Calu3 (cell line): ENCODE measurements around the gene NKX1-2. TPM values are rescaled to one million over a fixed set of nuclear protein-coding genes. Genes with fewer than 3 reads are reported as not detected.

Experiments
- BruUV-seq: library from RNA; stranded (reverse); fragments of 400-500 nt; replicated peaks from 2 replicates; lab custom pipeline; 2021; lab: Mats Ljungman, UMichigan
- CTCF ChIA-PET: fragments of 300-600 bp; sonication (Branson Sonifier 250); formaldehyde crosslinking; loops from one replicate; lab custom pipeline; 2022; ENCODE audit warnings: antibody characterized with exemption; lab: Charles Lee
- DNase-seq: peaks from one replicate; pipeline ENCODE4 v3.0.0; 2022
- H3K27ac Mint-ChIP-seq: one replicate; pipeline ENCODE4 v1.8.0; 2022; ENCODE audit warnings: mixed read lengths; ENCODE audit not compliant: unreplicated experiment
- H3K27me3 Mint-ChIP-seq: one replicate; pipeline ENCODE4 v1.8.0; 2022; ENCODE audit warnings: mixed read lengths; ENCODE audit not compliant: unreplicated experiment
- H3K36me3 Mint-ChIP-seq: one replicate; pipeline ENCODE4 v1.8.0; 2022; ENCODE audit warnings: mild to moderate bottlenecking, moderate library complexity, mixed read lengths; ENCODE audit not compliant: insufficient read depth, unreplicated experiment
- H3K4me1 Mint-ChIP-seq: one replicate; pipeline ENCODE4 v1.8.0; 2022; ENCODE audit warnings: mild to moderate bottlenecking, low read depth, mixed read lengths; ENCODE audit not compliant: unreplicated experiment
- H3K4me3 Mint-ChIP-seq: one replicate; pipeline ENCODE4 v1.8.0; 2022; ENCODE audit warnings: mild to moderate bottlenecking, low read depth, moderate library complexity, mixed read lengths; ENCODE audit not compliant: unreplicated experiment
- H3K9me3 Mint-ChIP-seq: one replicate; pipeline ENCODE4 v1.8.0; 2022; ENCODE audit warnings: low read depth, mixed read lengths; ENCODE audit not compliant: unreplicated experiment
- intact Hi-C: fragments of 100-400 bp; cut with micrococcal nuclease; formaldehyde crosslinking; loops from one replicate; pipeline ENCODE4 v1.10.0; 2022; ENCODE audit not compliant: unreplicated experiment
- total RNA-seq: library from RNA; stranded (reverse); gene quantifications from 2 replicates; pipeline ENCODE4 v1.2.3, GENCODE V29; 2022
- TF ChIP-seq, protein P1 (sequence below): fragments of 200-600 bp; IDR thresholded peaks from one replicate; pipeline ENCODE4 v1.8.0; 2022; ENCODE audit warnings: antibody characterized with exemption; ENCODE audit not compliant: unreplicated experiment

The NKX1-2 gene
- total RNA-seq, 1 experiment from 2014 or later = not detected

GRCh38 chr10:124403548-124403947, 46.3 kb downstream of the NKX1-2 start:
- Mint-ChIP-seq H3K4me1 (peaks cover 9% of the 10 kb centered on the region), H3K4me3 (no peak overlapping the region), H3K27ac (no peak overlapping the region), H3K36me3 (peaks cover 19% of the 10 kb centered on the region), H3K9me3 (no peaks in the 10 kb centered on the region), H3K27me3 (no peaks in the 10 kb centered on the region)
- DNase-seq = no peak
- TF ChIP-seq, protein P1, sequence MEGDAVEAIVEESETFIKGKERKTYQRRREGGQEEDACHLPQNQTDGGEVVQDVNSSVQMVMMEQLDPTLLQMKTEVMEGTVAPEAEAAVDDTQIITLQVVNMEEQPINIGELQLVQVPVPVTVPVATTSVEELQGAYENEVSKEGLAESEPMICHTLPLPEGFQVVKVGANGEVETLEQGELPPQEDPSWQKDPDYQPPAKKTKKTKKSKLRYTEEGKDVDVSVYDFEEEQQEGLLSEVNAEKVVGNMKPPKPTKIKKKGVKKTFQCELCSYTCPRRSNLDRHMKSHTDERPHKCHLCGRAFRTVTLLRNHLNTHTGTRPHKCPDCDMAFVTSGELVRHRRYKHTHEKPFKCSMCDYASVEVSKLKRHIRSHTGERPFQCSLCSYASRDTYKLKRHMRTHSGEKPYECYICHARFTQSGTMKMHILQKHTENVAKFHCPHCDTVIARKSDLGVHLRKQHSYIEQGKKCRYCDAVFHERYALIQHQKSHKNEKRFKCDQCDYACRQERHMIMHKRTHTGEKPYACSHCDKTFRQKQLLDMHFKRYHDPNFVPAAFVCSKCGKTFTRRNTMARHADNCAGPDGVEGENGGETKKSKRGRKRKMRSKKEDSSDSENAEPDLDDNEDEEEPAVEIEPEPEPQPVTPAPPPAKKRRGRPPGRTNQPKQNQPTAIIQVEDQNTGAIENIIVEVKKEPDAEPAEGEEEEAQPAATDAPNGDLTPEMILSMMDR = peak; percentile 21
- intact Hi-C loops = no loop called here
- CTCF ChIA-PET = interaction anchor here (0.6 to 1.4 kb wide), 7 partner anchors 14 to 433 kb away, joined by 3 to 10 read pairs (median 4); partner anchors contain the start of gene OAT
- BruUV-seq = no TSS peak

GRCh38 chr10:124402273-124402672, 47.6 kb downstream of the NKX1-2 start:
- H3K36me3 Mint-ChIP-seq = peaks cover 10% of the 10 kb centered on the region

DNA sequence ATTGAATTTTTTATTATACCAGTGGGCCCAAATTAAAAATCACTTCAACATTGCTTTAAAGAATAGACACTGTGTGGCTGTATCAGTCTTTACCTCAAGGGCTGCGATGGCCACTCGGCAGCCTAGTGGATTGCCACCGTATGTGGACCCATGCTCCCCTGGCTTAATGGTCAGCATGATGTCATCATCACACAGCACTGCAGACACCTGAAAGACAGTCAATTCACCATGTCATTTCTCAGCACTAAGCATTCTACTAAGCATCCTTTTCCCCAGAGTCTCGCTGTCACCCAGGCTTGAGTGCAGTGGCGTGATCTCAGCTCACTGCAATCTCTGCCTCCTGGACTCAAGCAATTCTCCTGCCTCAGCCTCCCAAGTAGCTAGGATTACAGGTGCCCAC, 48.2 kb downstream of the NKX1-2 start:
- H3K36me3 Mint-ChIP-seq = peaks cover 4% of the 10 kb centered on the region
- BruUV-seq = no TSS peak
- TF ChIP-seq, protein P1 = no peak
- no peaks in the 10 kb centered on the region for H3K9me3 Mint-ChIP-seq
- no peak for DNase-seq
- CTCF ChIA-PET = no interaction called here
- H3K27me3 Mint-ChIP-seq = no peaks in the 10 kb centered on the region
- intact Hi-C loops = no loop called here
- no peak overlapping the region for H3K4me3 Mint-ChIP-seq
- no peaks in the 10 kb centered on the region for H3K4me1 Mint-ChIP-seq
- no peak overlapping the region for H3K27ac Mint-ChIP-seq

More at GRCh38 chr10:124402273-124402672, 47.6 kb downstream of the NKX1-2 start:
- TF ChIP-seq, protein P1 = no peak
- Mint-ChIP-seq H3K4me1 (peaks cover 2% of the 10 kb centered on the region), H3K27me3 (no peaks in the 10 kb centered on the region), H3K27ac (no peak overlapping the region), H3K4me3 (no peak overlapping the region), H3K9me3 (no peaks in the 10 kb centered on the region)
- no peak for DNase-seq
- intact Hi-C loops = no loop called here
- no TSS peak for BruUV-seq
- CTCF ChIA-PET = no interaction called here

Other genes starting within 250 kb of the NKX1-2 start
- 47.2 and 53.0 TPM in 2 replicates for gene OAT, start 31.1 kb downstream of the NKX1-2 start, total RNA-seq
- 12.0 and 14.5 TPM in 2 replicates for gene LHPP, start 11.8 kb upstream of the NKX1-2 start, total RNA-seq